Measurements from ENCODE around the gene TMEM132C.
A peak's percentile ranks its signal among the peaks of the same experiment; 100 is the strongest.

TMEM132C gene

GRCh38 chr12:128613837-128614590 lies 347.0 kb downstream of the TMEM132C start:
- DNase-seq, result peak in 2 of 14 donors; percentile 2 to 31

DNA sequence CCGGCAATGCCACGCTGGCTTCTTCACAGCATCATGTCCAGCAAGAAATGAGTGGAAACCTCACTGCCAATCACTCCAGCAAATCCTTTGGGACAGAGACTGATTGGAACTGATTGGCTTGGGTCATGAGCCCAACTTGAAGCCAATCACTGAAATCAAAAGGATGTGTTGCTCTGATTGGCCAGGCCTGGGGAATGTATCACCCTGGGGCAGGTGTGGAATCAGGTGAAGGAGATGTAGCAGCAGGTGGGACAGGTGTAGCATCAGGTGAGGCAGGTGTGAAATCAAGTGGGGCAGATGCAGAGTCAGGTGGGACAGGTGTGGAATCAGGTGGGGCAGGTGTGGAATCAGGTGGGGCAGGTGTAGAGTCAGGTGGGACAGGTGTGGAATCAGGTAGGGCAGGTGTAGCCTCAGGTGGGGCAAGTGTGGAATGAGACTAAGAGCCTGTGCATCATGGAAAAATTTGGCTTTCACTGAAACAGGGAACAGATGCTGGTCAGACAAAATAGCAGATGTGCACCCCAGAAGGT lies 350.4 kb downstream of the TMEM132C start:
- DNase-seq, result no peak

GRCh38 chr12:128619263-128619662 lies 352.3 kb downstream of the TMEM132C start:
- DNase-seq, result no peak

DNA sequence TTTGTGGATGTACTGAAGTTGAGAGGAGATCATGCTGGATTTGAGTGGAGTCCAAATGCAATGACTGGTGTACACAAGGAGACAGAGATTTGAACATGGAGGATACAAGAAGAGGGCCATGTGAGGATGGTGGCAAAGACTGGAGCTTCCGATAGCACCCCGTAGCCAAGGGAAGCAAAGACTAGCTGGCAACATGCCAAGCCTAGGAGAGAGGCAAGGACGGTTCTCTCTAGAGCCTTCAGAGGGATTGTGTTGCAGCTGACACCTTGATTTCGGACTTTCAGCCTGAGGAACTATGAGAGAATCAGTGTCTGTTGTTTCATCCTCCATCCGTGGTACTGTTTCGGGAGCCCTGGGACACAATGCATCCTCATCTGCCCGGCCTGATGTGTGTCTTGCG lies 354.3 kb downstream of the TMEM132C start:
- DNase-seq, result no peak

- DNase-seq, result no peak
These were observed 356.8 kb downstream of the TMEM132C start for GRCh38 chr12:128623748-128624147.

DNA sequence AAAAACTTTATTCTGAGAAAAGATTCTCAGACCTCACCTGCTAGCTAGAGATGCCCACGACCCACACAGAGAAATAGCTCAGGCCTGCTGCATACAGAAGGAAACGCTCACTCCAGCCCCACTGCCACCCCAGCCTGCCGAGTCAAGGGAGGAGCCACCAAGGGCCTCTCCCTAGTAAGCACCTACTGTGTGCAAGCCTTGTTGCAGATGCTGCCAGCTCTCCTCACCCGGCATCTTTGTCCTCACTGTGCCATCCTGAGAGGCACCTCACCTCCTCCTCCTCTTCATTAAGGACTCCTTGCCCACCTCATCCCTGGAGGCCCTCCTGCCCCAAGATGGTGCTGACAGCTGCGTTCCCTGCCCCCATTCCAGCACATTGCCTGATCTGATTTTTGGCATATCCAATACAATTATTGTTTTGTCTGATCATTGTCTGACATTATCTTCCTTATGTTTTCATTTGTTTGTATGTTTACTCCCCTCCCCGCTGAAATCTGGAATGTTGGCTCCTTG lies 359.9 kb downstream of the TMEM132C start:
- DNase-seq, result no peak

- no peak for DNase-seq
These were observed 360.7 kb downstream of the TMEM132C start for GRCh38 chr12:128627659-128628058.

- no peak for DNase-seq
These were observed 363.0 kb downstream of the TMEM132C start for GRCh38 chr12:128629979-128630378.

- no peak for DNase-seq
These were observed 371.0 kb downstream of the TMEM132C start for GRCh38 chr12:128637642-128638606.

DNA sequence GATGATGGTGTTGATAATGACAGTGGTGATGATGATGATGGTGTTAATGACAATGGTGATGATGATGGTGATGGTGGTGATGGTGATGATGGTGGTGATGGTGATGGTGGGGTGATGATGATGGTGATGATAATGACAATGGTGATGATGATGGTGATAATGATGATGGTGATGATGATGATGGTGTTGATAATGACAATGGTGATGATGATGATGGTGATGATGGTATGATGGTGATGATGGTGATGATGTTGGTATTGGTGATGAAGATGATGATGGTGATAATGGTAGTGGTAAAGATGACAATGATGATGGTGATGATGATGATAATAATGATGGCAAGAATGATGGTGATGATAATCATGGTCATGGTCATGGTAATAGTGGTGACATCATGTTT lies 372.1 kb downstream of the TMEM132C start:
- no peak for DNase-seq

- peak in 1 of 14 donors; percentile 5 for DNase-seq
These were observed 376.2 kb downstream of the TMEM132C start for GRCh38 chr12:128643155-128643554.

GRCh38 chr12:128644664-128645296 lies 377.8 kb downstream of the TMEM132C start:
- DNase-seq, result peak in 2 of 14 donors; percentile 1 to 17

- DNase-seq, result no peak
These were observed 382.9 kb downstream of the TMEM132C start for GRCh38 chr12:128649902-128650301.

- peak in 10 of 14 donors; percentile 4 to 49 (median 24) for DNase-seq
These were observed 385.3 kb downstream of the TMEM132C start for GRCh38 chr12:128652136-128652751.

GRCh38 chr12:128654468-128654867 lies 387.5 kb downstream of the TMEM132C start:
- no peak for DNase-seq

- no peak for DNase-seq
These were observed 390.4 kb downstream of the TMEM132C start for GRCh38 chr12:128657378-128657777.

GRCh38 chr12:128660532-128661225 lies 393.7 kb downstream of the TMEM132C start:
- DNase-seq, result no peak

DNA sequence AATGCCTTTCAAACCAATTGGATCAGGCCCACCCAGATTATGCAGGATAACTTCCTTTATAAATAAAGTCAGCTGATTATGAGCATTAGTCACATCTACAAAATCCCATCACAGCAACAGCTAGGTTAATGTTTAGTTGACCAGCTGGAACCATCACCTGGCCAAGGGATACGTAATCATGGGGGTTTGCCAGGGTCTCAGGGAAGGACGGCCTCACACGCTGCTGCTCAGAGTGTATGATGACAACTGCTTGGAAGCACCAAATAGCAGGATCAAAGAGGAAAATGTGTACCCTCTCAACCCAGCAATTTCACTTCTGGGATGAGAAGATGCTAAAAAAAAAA lies 394.2 kb downstream of the TMEM132C start:
- DNase-seq, result peak in 1 of 14 donors; percentile 41

- DNase-seq, result no peak
These were observed 395.1 kb downstream of the TMEM132C start for GRCh38 chr12:128662101-128662500.

DNA sequence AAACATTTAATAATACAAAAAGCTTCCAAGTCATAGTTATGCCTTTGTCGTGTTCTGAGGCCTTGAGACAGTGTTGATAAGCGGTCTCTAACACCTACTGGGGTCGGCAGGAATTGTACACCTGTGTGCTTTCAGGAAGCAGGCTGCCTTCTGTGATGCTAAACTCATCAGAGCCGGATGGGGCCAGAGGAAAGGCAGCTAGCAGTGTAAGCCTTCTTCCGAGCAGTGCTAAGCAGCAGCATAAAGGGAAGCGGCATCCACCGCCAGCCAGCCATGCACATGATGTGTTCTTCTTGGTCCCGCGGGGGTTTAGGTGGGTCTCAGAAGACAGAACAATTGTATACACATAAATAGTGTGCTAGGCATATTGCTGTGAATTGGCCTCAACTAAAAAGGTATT lies 397.5 kb downstream of the TMEM132C start:
- no peak for DNase-seq

DNA sequence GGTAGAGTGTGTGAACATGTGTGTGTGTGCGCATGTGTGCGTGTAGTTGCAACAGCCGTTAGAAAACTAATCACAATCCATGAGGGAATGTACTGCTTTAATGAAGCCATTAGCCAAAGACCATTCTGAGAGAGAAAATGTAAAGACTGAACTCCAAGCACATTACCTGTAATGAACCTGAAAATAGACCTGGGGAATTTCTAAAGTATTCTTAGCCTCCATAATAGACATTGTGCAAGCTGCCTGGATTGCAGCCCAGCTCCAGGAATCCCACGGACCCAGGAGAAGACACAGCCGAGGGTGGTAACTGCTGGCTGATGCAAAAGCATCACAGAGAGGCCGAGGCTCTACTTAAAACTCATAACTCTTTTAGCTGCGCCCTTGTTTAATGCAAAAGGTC lies 400.2 kb downstream of the TMEM132C start:
- DNase-seq, result no peak
